ENCODE results near the gene LPCAT2. TPM values are rescaled to one million over a fixed set of nuclear protein-coding genes. Genes with fewer than 3 reads are reported as not detected.

Gene LPCAT2
- polyA plus RNA-seq, 1 donor: 6.1 TPM

GRCh38 chr16:55552621-55553020 lies 43.7 kb downstream of the LPCAT2 start:
- Histone ChIP-seq H3K27ac (ENCODE audit: low read length) (no peak overlapping the region), H3K27me3 (ENCODE audit: control insufficient read depth, insufficient read depth, low read length) (no peaks in the 10 kb centered on the region), H3K36me3 (ENCODE audit: control insufficient read depth, insufficient read depth, low read length) (no peaks in the 10 kb centered on the region), H3K4me3 (ENCODE audit: low read length) (no peak overlapping the region), H3K4me1 (ENCODE audit: control insufficient read depth, insufficient read depth, low read length) (no peaks in the 10 kb centered on the region), H3K9me3 (ENCODE audit: control insufficient read depth, low read depth, low read length) (no peaks in the 10 kb centered on the region)
- DNase-seq: no peak

GRCh38 chr16:55555436-55555835 lies 46.6 kb downstream of the LPCAT2 start:
- H3K27me3 ChIP-seq (ENCODE audit: control insufficient read depth, insufficient read depth, low read length): no peaks in the 10 kb centered on the region
- 60% methylated on average over 1 of the region's 2 CpGs for WGBS (ENCODE audit: insufficient coverage, low lambda C conversion rate)
- DNase-seq: no peak
- no peaks in the 10 kb centered on the region for H3K36me3 ChIP-seq (ENCODE audit: control insufficient read depth, insufficient read depth, low read length)
- H3K9me3 ChIP-seq (ENCODE audit: control insufficient read depth, low read depth, low read length): no peaks in the 10 kb centered on the region
- no peaks in the 10 kb centered on the region for H3K4me1 ChIP-seq (ENCODE audit: control insufficient read depth, insufficient read depth, low read length)
- no peak overlapping the region for H3K27ac ChIP-seq (ENCODE audit: low read length)
- H3K4me3 ChIP-seq (ENCODE audit: low read length): no peak overlapping the region

DNA sequence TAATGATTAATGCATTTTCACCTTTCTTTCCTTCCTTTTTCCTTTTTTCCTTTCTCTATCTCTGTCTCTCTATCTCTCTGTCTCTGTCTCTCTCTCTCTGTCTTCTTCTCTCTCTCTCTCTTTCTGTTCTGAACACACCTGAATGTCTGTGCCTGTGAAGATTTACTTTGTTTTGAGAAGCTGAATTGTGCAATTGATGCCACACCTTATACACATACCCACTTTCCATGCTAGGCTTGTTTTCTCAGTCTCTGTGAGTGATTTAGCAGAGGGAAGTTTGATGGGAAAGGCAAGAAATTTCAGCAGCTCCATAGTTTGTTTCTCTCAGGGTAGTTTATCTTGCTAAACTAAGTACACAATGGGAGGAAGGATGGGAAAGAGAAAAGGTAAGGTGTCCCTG lies 48.3 kb downstream of the LPCAT2 start:
- Histone ChIP-seq H3K9me3 (ENCODE audit: control insufficient read depth, low read depth, low read length) (no peaks in the 10 kb centered on the region), H3K27me3 (ENCODE audit: control insufficient read depth, insufficient read depth, low read length) (no peaks in the 10 kb centered on the region), H3K4me1 (ENCODE audit: control insufficient read depth, insufficient read depth, low read length) (no peaks in the 10 kb centered on the region), H3K4me3 (ENCODE audit: low read length) (no peak overlapping the region), H3K36me3 (ENCODE audit: control insufficient read depth, insufficient read depth, low read length) (no peaks in the 10 kb centered on the region), H3K27ac (ENCODE audit: low read length) (no peak overlapping the region)
- no peak for DNase-seq

DNA sequence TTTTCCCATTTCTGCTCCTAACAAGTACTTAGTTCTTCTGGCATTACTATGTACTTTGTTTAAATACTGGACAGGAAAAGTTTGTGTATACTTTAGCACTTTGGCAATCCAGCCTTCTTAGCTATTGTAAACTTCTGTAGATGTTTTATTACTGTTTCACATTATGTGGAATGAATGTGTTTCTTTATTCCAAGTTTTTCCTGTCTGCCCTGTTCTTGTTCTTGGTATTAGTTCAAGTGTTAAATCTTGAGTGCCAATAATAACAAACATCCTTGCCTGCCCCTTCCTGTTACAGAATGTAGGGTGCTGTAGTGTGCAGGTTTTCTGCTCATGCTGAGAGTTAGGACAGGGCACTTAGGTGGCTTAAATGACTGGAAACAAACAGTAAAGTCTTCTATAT lies 50.4 kb downstream of the LPCAT2 start:
- no peaks in the 10 kb centered on the region for H3K4me1 ChIP-seq (ENCODE audit: control insufficient read depth, insufficient read depth, low read length)
- no peaks in the 10 kb centered on the region for H3K9me3 ChIP-seq (ENCODE audit: control insufficient read depth, low read depth, low read length)
- H3K27ac ChIP-seq (ENCODE audit: low read length): no peak overlapping the region
- no peak overlapping the region for H3K4me3 ChIP-seq (ENCODE audit: low read length)
- no peaks in the 10 kb centered on the region for H3K36me3 ChIP-seq (ENCODE audit: control insufficient read depth, insufficient read depth, low read length)
- no peaks in the 10 kb centered on the region for H3K27me3 ChIP-seq (ENCODE audit: control insufficient read depth, insufficient read depth, low read length)
- DNase-seq: no peak

GRCh38 chr16:55559933-55560516 lies 51.2 kb downstream of the LPCAT2 start:
- no peak for DNase-seq
- H3K27ac ChIP-seq (ENCODE audit: low read length): no peak overlapping the region
- no peak overlapping the region for H3K4me3 ChIP-seq (ENCODE audit: low read length)
- H3K27me3 ChIP-seq (ENCODE audit: control insufficient read depth, insufficient read depth, low read length): no peaks in the 10 kb centered on the region
- no peaks in the 10 kb centered on the region for H3K36me3 ChIP-seq (ENCODE audit: control insufficient read depth, insufficient read depth, low read length)
- WGBS (ENCODE audit: insufficient coverage, low lambda C conversion rate): no CpG with 5 or more reads among the region's 1 CpG
- no peaks in the 10 kb centered on the region for H3K4me1 ChIP-seq (ENCODE audit: control insufficient read depth, insufficient read depth, low read length)
- no peaks in the 10 kb centered on the region for H3K9me3 ChIP-seq (ENCODE audit: control insufficient read depth, low read depth, low read length)

DNA sequence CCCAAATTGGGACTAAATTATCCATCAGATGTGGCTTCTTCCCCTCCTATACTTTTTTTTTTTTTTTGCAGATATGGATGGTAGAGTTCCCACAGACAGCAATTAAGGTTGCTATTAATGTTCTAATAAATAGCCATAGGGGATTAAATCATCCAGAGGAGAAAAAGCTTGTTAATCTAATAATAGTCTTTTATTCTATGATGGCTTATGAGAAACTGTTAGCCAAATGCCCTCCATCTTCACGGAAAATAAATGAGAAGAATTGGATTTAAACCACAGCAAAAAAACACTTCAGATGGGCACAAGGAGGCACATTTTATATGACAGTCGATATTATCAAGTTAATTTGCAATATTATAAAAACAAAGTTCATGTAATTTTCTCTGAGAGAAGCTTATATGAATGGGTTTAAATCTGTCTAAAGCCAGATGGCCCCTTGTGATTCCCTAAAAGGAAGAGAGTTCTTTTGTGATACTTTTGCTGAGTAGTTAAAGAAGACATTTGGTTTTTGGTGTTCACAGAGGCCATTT lies 52.5 kb downstream of the LPCAT2 start:
- Histone ChIP-seq H3K4me1 (ENCODE audit: control insufficient read depth, insufficient read depth, low read length) (no peaks in the 10 kb centered on the region), H3K27me3 (ENCODE audit: control insufficient read depth, insufficient read depth, low read length) (no peaks in the 10 kb centered on the region), H3K9me3 (ENCODE audit: control insufficient read depth, low read depth, low read length) (no peaks in the 10 kb centered on the region), H3K4me3 (ENCODE audit: low read length) (no peak overlapping the region), H3K36me3 (ENCODE audit: control insufficient read depth, insufficient read depth, low read length) (no peaks in the 10 kb centered on the region), H3K27ac (ENCODE audit: low read length) (no peak overlapping the region)
- DNase-seq: no peak
- no CpG with 5 or more reads among the region's 2 CpGs for WGBS (ENCODE audit: insufficient coverage, low lambda C conversion rate)

DNA sequence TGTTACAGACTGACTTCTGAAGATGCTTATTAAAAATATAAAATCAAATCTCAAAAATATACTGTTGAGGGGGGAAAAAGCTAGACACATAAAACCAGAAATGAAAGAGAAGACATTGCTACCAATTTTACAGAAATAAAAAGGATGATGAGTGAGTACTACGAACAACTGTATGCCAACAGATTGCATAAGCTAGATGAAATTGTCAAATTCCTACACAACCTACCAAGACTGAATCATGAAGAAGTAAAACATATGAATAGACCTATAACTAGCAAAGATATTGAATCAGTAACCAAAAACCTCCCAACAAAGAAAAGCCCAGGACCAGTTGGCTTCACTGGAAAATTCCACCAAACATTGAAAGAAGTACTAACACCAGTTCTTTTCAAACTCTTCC lies 54.1 kb downstream of the LPCAT2 start:
- 100% methylated on average over 1 of the region's 1 CpG for WGBS (ENCODE audit: insufficient coverage, low lambda C conversion rate)
- no peak overlapping the region for H3K4me3 ChIP-seq (ENCODE audit: low read length)
- no peaks in the 10 kb centered on the region for H3K9me3 ChIP-seq (ENCODE audit: control insufficient read depth, low read depth, low read length)
- H3K4me1 ChIP-seq (ENCODE audit: control insufficient read depth, insufficient read depth, low read length): no peaks in the 10 kb centered on the region
- H3K27me3 ChIP-seq (ENCODE audit: control insufficient read depth, insufficient read depth, low read length): no peaks in the 10 kb centered on the region
- H3K27ac ChIP-seq (ENCODE audit: low read length): no peak overlapping the region
- no peaks in the 10 kb centered on the region for H3K36me3 ChIP-seq (ENCODE audit: control insufficient read depth, insufficient read depth, low read length)
- no peak for DNase-seq

- H3K9me3 ChIP-seq (ENCODE audit: control insufficient read depth, low read depth, low read length): no peaks in the 10 kb centered on the region
- no peaks in the 10 kb centered on the region for H3K36me3 ChIP-seq (ENCODE audit: control insufficient read depth, insufficient read depth, low read length)
- no peaks in the 10 kb centered on the region for H3K4me1 ChIP-seq (ENCODE audit: control insufficient read depth, insufficient read depth, low read length)
- DNase-seq: no peak
- no CpG with 5 or more reads among the region's 2 CpGs for WGBS (ENCODE audit: insufficient coverage, low lambda C conversion rate)
- no peak overlapping the region for H3K27ac ChIP-seq (ENCODE audit: low read length)
- H3K4me3 ChIP-seq (ENCODE audit: low read length): no peak overlapping the region
- H3K27me3 ChIP-seq (ENCODE audit: control insufficient read depth, insufficient read depth, low read length): no peaks in the 10 kb centered on the region
Measured at GRCh38 chr16:55563797-55564196, 54.9 kb downstream of the LPCAT2 start.

DNA sequence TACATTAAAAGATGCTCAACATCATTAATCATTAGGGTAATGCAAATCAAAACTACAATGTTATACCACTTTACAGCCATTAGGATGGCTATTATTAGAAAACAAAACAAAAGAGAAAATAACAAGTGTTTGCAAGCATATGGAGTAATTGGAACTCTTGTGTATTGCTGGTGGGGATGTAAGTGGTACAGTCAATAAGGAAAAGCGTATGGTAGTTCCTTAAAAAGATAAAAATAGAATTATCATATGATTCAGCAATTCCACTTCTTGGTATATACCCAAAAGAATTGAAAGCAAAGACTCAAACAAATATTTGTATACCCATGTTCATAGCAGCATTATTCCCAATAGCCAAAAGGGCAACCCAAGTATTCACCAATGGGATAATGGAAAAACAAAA lies 56.2 kb downstream of the LPCAT2 start:
- Histone ChIP-seq H3K36me3 (ENCODE audit: control insufficient read depth, insufficient read depth, low read length) (no peaks in the 10 kb centered on the region), H3K4me1 (ENCODE audit: control insufficient read depth, insufficient read depth, low read length) (no peaks in the 10 kb centered on the region), H3K27me3 (ENCODE audit: control insufficient read depth, insufficient read depth, low read length) (no peaks in the 10 kb centered on the region), H3K4me3 (ENCODE audit: low read length) (no peak overlapping the region), H3K27ac (ENCODE audit: low read length) (no peak overlapping the region), H3K9me3 (ENCODE audit: control insufficient read depth, low read depth, low read length) (no peaks in the 10 kb centered on the region)
- DNase-seq: no peak
- WGBS (ENCODE audit: insufficient coverage, low lambda C conversion rate): 60% methylated on average over 1 of the region's 1 CpG

GRCh38 chr16:55566432-55567175 lies 57.7 kb downstream of the LPCAT2 start, which contains the start of gene CAPNS2:
Gene CAPNS2, plus strand, starts transcription at chr16:55566684. Its CDS starts 73 bp downstream, at chr16:55566757.
- Histone ChIP-seq H3K27ac (ENCODE audit: low read length) (no peak within 1 kb of the TSS), H3K36me3 (ENCODE audit: control insufficient read depth, insufficient read depth, low read length) (no peaks in the 10 kb centered on the region), H3K4me3 (ENCODE audit: low read length) (no peak within 1 kb of the TSS), H3K4me1 (ENCODE audit: control insufficient read depth, insufficient read depth, low read length) (no peaks in the 10 kb centered on the region), H3K27me3 (ENCODE audit: control insufficient read depth, insufficient read depth, low read length) (no peaks in the 10 kb centered on the region), H3K9me3 (ENCODE audit: control insufficient read depth, low read depth, low read length) (no peaks in the 10 kb centered on the region)
- DNase-seq: no peak
- WGBS (ENCODE audit: insufficient coverage, low lambda C conversion rate): no CpG with 5 or more reads among the region's 9 CpGs

- Histone ChIP-seq H3K4me1 (ENCODE audit: control insufficient read depth, insufficient read depth, low read length) (no peaks in the 10 kb centered on the region), H3K9me3 (ENCODE audit: control insufficient read depth, low read depth, low read length) (no peaks in the 10 kb centered on the region), H3K27ac (ENCODE audit: low read length) (no peak overlapping the region), H3K4me3 (ENCODE audit: low read length) (no peak overlapping the region), H3K36me3 (ENCODE audit: control insufficient read depth, insufficient read depth, low read length) (no peaks in the 10 kb centered on the region), H3K27me3 (ENCODE audit: control insufficient read depth, insufficient read depth, low read length) (no peaks in the 10 kb centered on the region)
- WGBS (ENCODE audit: insufficient coverage, low lambda C conversion rate): no CpG with 5 or more reads among the region's 3 CpGs
- DNase-seq: no peak
Measured at GRCh38 chr16:55567382-55567781, 58.5 kb downstream of the LPCAT2 start.

Measured in large intestine (tissue), 3 donors.